ENCODE measurements around the gene TTC12. TPM values are rescaled to one million over a fixed set of nuclear protein-coding genes. Genes with fewer than 3 reads are reported as not detected.

TTC12 gene
- 5.2 to 9.6 TPM (median 6.0 TPM) in 5 replicates for total RNA-seq (2022; extraction: Qiagen RNA extraction)

GRCh38 chr11:113314389-113315301 is at the start of gene TTC12:
TSS of gene TTC12 (plus strand) at chr11:113314583. CDS start at chr11:113316258, 1,675 bp downstream.

DNA sequence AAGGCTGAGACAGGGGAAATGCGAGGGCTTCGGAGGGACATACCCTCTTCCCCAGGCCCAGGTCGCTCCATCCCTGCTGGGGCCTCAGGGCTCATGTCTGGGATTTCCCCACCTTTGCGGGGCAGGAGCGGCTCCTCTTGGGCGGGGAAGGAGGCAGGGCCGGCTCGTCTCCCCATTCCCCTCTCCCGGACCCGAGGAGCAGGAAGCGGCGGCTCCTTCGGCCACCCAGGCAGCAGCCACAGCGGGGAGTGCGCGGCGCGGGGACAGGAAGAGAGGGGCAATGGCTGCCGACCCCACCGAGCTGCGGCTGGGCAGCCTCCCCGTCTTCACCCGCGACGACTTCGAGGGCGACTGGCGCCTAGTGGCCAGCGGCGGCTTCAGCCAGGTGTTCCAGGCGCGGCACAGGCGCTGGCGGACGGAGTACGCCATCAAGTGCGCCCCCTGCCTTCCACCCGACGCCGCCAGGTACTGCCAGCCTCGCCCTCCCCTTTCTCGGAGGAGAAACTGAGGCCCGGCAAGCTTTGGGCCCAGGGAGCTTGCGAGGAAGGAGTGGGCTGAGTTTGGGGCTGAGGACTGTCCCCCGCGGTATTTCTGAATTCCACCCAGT is 73.3 kb downstream of the TTC12 start, which contains the start of gene ANKK1:
ANKK1 (plus strand) TSS at position 175 of the 607 bp plus-strand sequence; CDS start at position 281, 106 bp downstream.

Other genes with a start within 250 kb of the TTC12 start
- 0.07 TPM in 1 of 5 replicates, not detected in the others for gene ANKK1, start 73.2 kb downstream of the TTC12 start, total RNA-seq (2022; extraction: Qiagen RNA extraction)
- not detected in 5 replicates for gene DRD2, start 160.8 kb downstream of the TTC12 start, total RNA-seq (2022; extraction: Qiagen RNA extraction)

Measured in A549 treated with Mapracorat at 1 μM for 4 hours (cell line).